ENCODE measurements around the gene CRYBG1.

The CRYBG1 gene

GRCh38 chr6:106522562-106523250, 162.2 kb downstream of the CRYBG1 start:
- DNase-seq (ENCODE audit: low read depth in 3 of 3), result no peak

- DNase-seq (ENCODE audit: low read depth in 3 of 3), result no peak
Measured at GRCh38 chr6:106525107-106525881, 164.8 kb downstream of the CRYBG1 start.

- no peak for DNase-seq (ENCODE audit: low read depth in 3 of 3)
Measured at GRCh38 chr6:106525882-106526275, 165.4 kb downstream of the CRYBG1 start.

GRCh38 chr6:106527117-106527516, 166.6 kb downstream of the CRYBG1 start:
- DNase-seq (ENCODE audit: low read depth in 3 of 3), result no peak

GRCh38 chr6:106527979-106528378, 167.5 kb downstream of the CRYBG1 start:
- DNase-seq (ENCODE audit: low read depth in 3 of 3), result no peak

- no peak for DNase-seq (ENCODE audit: low read depth in 3 of 3)
Measured at GRCh38 chr6:106528521-106528920, 168.0 kb downstream of the CRYBG1 start.

- no peak for DNase-seq (ENCODE audit: low read depth in 3 of 3)
Measured at GRCh38 chr6:106529438-106529837, 168.9 kb downstream of the CRYBG1 start.

GRCh38 chr6:106530026-106530425, 169.5 kb downstream of the CRYBG1 start:
- no peak for DNase-seq (ENCODE audit: low read depth in 3 of 3)

GRCh38 chr6:106530502-106530901, 170.0 kb downstream of the CRYBG1 start:
- no peak for DNase-seq (ENCODE audit: low read depth in 3 of 3)

- DNase-seq (ENCODE audit: low read depth in 3 of 3), result no peak
Measured at GRCh38 chr6:106533054-106533453, 172.5 kb downstream of the CRYBG1 start.

GRCh38 chr6:106534004-106534403, 173.5 kb downstream of the CRYBG1 start:
- no peak for DNase-seq (ENCODE audit: low read depth in 3 of 3)

- peak in 1 of 3 donors; percentile 76 for DNase-seq (ENCODE audit: low read depth in 3 of 3)
Measured at GRCh38 chr6:106534564-106534982, 174.1 kb downstream of the CRYBG1 start.

- DNase-seq (ENCODE audit: low read depth in 3 of 3), result no peak
Measured at GRCh38 chr6:106535012-106535411, 174.5 kb downstream of the CRYBG1 start.

- DNase-seq (ENCODE audit: low read depth in 3 of 3), result no peak
Measured at GRCh38 chr6:106536357-106536756, 175.8 kb downstream of the CRYBG1 start.

- no peak for DNase-seq (ENCODE audit: low read depth in 3 of 3)
Measured at GRCh38 chr6:106536851-106537250, 176.3 kb downstream of the CRYBG1 start.

GRCh38 chr6:106537662-106538061, 177.1 kb downstream of the CRYBG1 start:
- DNase-seq (ENCODE audit: low read depth in 3 of 3), result no peak

- DNase-seq (ENCODE audit: low read depth in 3 of 3), result no peak
Measured at GRCh38 chr6:106538145-106538544, 177.6 kb downstream of the CRYBG1 start.

- no peak for DNase-seq (ENCODE audit: low read depth in 3 of 3)
Measured at GRCh38 chr6:106539936-106540335, 179.4 kb downstream of the CRYBG1 start.

- DNase-seq (ENCODE audit: low read depth in 3 of 3), result no peak
Measured at GRCh38 chr6:106540432-106540831, 179.9 kb downstream of the CRYBG1 start.

- no peak for DNase-seq (ENCODE audit: low read depth in 3 of 3)
Measured at GRCh38 chr6:106540907-106541306, 180.4 kb downstream of the CRYBG1 start.

GRCh38 chr6:106546261-106546690, 185.8 kb downstream of the CRYBG1 start:
- DNase-seq (ENCODE audit: low read depth in 3 of 3), result no peak

GRCh38 chr6:106546691-106547414, 186.3 kb downstream of the CRYBG1 start:
- no peak for DNase-seq (ENCODE audit: low read depth in 3 of 3)

Measured in stimulated activated CD4-positive, alpha-beta T cell treated with anti-CD3 and anti-CD28 coated beads, TNF-alpha, amount 100 ng/mL, for 48 hours (primary cell).